Stimulated activated naive CD8-positive, alpha-beta T cell treated with anti-CD3 and anti-CD28 coated beads, Interleukin-15, amount 100 ng/mL, for 72 hours (primary cell): ENCODE results near the gene MRFAP1.
"Not testable (repeated sequence)": the region's sequence is repeated elsewhere in the genome, so short reads cannot be mapped to it uniquely, and the experiment has no call there.

ENCODE experiments used
- ATAC-seq: fragments of 150-1000 bp; cut with Tn5 transposase; 2 replicates; pipeline ENCODE4 v1.10.0; 2021; ENCODE audit warnings: mild to moderate bottlenecking, moderate library complexity
- DNase-seq, 2 donors: peaks; one replicate each; pipeline ENCODE4 v3.0.0; 2021 to 2022
- H3K27ac Mint-ChIP-seq, 2 donors: one replicate each; pipeline ENCODE4 v1.8.0; 2022; ENCODE audit warnings: mild to moderate bottlenecking in 2 of 2, mixed read lengths in 2 of 2, moderate library complexity in 2 of 2
- H3K27me3 Mint-ChIP-seq: one replicate; pipeline ENCODE4 v1.8.0; 2022; ENCODE audit warnings: mixed read lengths
- H3K4me1 Mint-ChIP-seq: one replicate; pipeline ENCODE4 v1.8.0; 2022; ENCODE audit warnings: mild to moderate bottlenecking, mixed read lengths
- H3K4me3 Mint-ChIP-seq, 2 donors: one replicate each; pipeline ENCODE4 v1.8.0; 2022; ENCODE audit warnings: mild to moderate bottlenecking in 2 of 2, mixed read lengths in 2 of 2, moderate library complexity in 1 of 2
- H3K9me3 Mint-ChIP-seq, 2 donors: one replicate each; pipeline ENCODE4 v1.8.0; 2022; ENCODE audit warnings: mixed read lengths in 2 of 2

Gene MRFAP1

DNA sequence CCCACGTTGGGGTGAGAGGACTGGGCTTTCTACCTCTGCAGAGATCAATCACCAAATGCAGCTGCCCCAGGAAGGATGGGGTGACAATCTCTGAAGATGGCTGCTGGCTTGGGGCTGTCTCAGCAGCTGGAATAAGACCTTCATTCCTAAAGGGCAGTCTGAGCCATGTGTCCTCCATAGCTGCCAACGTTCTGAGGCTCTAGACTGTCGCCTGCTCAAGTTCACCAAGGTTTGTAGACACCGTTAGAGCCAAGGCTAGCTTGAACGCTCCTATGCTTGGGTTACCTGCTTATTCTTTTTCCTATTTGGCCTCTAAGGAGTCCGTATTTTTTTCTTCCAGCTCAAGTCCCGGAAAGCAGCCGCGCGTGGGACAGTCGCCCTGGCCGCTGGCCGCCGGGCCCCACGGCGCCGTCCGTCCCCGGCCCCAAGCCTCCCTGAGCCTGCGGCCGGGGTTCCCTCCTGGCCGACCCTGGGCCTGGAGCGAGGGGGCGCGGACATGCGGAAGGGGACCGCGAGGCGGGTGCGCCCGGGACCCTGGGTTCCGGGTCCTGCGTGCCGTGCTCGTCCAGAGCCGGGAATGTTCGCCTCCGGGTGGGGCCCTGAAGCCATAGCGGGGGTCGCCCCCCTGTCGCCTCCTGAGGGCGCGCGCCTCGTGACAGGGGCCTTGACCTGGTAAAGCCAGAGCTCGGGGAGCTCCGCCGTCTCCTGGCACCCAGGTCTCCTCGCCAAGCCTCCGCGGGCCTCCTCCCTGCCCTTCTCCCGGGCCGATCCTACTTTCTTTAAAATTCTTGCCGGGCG, 23.3 kb downstream of the MRFAP1 start:
- peaks cover 40% of the 10 kb centered on the region for H3K27me3 Mint-ChIP-seq
- H3K9me3 Mint-ChIP-seq: no peaks in the 10 kb centered on the region
- H3K4me1 Mint-ChIP-seq: peaks cover 12% of the 10 kb centered on the region
- DNase-seq: no peak
- peak overlapping the region in 1 of 2 donors; percentile 81 for H3K27ac Mint-ChIP-seq
- peak; percentile 31 for ATAC-seq
- no peak overlapping the region for H3K4me3 Mint-ChIP-seq

DNA sequence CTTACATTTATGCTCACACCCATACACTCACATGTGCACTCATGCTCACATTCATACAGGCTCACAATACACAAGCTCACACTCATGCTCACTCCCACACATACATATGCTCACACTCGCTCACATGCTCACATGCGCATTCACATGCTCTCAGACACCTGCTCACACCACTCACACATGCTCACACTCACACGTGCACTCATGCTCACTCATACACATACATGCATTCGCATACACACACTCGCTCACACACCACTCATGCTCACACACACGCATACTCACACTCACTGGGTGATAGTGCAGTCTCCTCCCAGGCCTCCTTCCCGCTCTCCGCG, 24.8 kb downstream of the MRFAP1 start:
- Mint-ChIP-seq H3K27me3 (peaks cover 31% of the 10 kb centered on the region), H3K4me1 (no peaks in the 10 kb centered on the region), H3K4me3 (no peak overlapping the region), H3K9me3 (no peaks in the 10 kb centered on the region), H3K27ac (no peak overlapping the region)
- ATAC-seq (no peak), DNase-seq (no peak)

DNA sequence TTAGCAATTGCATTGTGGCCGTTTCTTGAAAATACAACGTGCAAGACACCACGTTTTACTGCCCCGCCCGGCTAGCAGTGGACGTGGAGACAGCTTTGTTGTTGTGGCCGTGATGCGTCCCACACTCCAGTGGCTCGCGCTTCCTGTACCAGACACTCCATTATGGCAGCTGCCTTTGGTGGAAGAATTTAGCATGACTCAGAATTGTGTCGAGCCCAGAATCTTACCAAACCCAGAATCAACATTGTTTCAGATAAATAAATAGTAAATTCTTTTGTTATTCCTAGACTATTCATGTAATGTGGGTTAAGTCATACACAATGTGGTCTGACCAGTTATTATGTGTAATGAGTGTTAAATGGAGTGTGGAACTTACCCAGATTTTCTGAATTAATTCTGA, 27.9 kb downstream of the MRFAP1 start:
- DNase-seq (no peak), ATAC-seq (no peak)
- Mint-ChIP-seq H3K4me3 (no peak overlapping the region), H3K27ac (no peak overlapping the region), H3K9me3 (no peaks in the 10 kb centered on the region), H3K4me1 (peaks cover 12% of the 10 kb centered on the region), H3K27me3 (peaks cover 2% of the 10 kb centered on the region)

DNA sequence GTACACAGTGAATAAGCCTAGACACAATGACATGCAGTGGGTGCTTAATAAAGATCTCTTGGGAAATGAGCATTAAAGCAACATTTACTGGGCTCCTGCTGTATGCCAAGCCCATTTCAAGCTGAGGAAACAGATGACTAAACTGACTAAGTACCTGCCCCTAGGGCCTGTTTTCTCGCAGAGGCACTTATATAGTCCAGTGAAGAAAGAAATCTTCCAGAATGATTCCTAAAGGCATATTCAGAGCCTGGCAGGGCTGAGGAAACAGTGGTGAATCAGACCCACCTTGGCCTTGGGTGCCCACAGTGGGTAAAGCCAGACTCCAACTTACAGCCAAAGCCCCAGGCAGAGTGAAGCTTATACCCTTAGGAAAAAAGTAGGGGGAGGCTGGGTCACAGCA, 31.2 kb downstream of the MRFAP1 start:
- Mint-ChIP-seq H3K9me3 (no peaks in the 10 kb centered on the region), H3K27ac (no peak overlapping the region), H3K4me1 (peaks cover 39% of the 10 kb centered on the region), H3K27me3 (no peaks in the 10 kb centered on the region), H3K4me3 (no peak overlapping the region)
- DNase-seq: no peak
- ATAC-seq: no peak

DNA sequence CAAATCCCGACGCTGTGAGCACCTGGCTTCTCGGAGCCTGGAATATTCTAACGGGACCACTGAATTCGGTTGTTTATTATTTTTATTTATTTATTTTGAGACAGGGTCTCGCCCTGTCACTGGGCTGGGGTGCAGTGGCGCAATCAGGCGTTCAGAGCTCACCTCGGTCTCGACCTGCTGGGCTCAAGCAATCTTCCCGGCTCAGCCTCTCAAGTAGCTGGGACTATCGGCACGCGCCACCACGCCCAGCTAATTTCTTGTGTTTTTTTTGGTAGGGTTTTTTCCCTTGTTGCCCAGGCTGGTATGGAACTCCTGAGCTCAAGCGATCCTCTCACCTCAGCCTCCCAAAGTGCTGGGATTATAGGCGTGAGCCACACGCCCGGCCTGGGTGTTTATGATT, 31.6 kb downstream of the MRFAP1 start:
- DNase-seq (no peak), ATAC-seq (no peak)
- Mint-ChIP-seq H3K9me3 (no peaks in the 10 kb centered on the region), H3K4me3 (no peak overlapping the region), H3K27ac (no peak overlapping the region), H3K27me3 (no peaks in the 10 kb centered on the region), H3K4me1 (peaks cover 44% of the 10 kb centered on the region)

DNA sequence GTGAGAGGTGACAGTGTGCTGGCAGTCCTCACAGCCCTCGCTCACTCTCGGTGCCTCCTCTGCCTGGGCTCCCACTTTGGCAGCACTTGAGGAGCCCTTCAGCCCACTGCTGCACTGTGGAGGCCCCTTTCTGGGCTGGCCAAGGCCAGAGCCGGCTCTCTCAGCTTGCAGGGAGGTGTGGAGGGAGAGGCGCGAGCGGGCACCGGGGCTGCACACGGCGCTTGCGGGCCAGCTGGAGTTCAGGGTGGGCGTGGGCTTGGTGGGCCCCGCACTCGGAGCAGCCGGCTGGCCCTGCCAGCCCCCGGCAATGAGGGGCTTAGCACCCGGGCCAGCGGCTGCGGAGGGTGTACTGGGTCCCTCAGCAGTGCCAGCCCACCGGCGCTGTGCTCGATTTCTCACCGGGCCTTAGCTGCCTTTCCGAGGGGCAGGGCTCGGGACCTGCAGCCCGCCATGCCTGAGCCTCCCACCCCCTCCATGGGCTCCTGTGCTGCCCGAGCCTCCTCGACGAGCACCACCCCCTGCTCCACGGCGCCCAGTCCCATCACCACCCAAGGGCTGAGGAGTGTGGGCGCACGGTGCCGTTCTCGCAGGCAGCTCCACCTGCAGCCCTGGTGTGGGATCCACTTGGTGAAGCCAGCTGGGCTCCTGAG, 32.2 kb downstream of the MRFAP1 start:
- H3K9me3 Mint-ChIP-seq, H3K27me3 Mint-ChIP-seq, H3K27ac Mint-ChIP-seq, DNase-seq, ATAC-seq: not testable (repeated sequence)
- Mint-ChIP-seq H3K4me3 (peak overlapping the region; percentile 76 to 85), H3K4me1 (peaks cover 49% of the 10 kb centered on the region)

DNA sequence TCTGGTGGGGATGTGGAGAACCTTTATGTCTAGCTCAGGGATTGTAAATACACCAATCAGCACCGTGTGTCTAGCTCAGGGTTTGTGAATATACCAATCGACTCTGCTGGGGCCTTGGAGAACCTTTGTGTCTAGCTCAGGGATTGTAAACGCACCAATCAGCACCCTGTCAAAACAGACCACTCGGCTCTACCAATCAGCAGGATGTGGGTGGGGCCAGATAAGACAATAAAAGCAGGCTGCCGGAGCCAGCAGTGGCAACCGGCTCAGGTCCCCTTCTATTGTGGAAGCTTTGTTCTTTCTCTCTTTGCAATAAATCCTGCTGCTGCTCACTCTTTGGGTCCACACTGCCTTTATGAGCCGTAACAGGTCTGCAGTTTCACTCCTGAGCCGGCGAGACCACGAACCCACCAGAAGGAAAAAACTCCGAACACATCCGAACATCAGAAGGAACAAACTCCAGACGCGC, 32.7 kb downstream of the MRFAP1 start:
- H3K9me3 Mint-ChIP-seq, H3K27me3 Mint-ChIP-seq: not testable (repeated sequence)
- Mint-ChIP-seq H3K4me3 (peak overlapping the region; percentile 76 to 85), H3K4me1 (peaks cover 52% of the 10 kb centered on the region), H3K27ac (peak overlapping the region; percentile 97 to 99)
- DNase-seq (peak; percentile 77 to 82), ATAC-seq (peak; percentile 49)

DNA sequence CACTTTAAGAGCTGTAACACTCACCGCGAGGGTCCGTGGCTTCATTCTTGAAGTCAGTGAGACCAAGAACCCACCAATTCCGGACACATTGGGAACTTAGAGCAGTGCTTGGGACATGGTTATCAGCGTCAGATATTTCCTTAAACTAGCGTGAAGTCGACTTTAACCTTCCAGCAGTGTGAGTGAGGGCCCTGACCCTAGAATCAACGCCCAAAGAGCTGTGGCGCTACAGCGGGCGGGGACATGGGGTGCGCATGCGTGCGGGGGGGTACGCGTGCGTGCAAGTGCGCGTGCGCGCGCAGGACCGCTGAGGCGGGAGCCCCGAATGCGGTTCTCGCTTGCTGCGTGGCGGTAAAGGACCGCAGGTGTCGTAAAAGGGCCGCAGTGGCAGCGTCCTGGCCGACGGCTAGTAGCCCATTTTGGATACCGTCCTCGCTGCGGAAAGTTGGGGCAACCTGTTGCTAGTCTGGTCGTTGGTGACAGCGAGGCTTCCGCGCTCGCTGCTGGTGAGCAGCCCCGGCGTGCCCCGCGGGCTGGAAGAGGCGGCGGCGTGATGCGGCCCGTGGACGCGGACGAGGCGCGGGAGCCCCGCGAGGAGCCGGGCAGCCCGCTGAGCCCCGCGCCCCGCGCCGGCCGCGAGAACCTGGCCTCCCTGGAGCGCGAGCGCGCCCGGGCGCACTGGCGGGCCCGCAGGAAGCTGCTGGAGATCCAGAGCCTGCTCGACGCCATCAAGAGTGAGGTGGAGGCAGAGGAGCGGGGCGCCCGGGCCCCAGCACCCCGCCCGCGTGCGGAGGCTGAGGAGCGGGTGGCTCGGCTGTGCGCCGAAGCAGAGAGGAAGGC, 33.4 kb downstream of the MRFAP1 start:
- DNase-seq: peak; percentile 94 to 97
- peak; percentile 84 for ATAC-seq
- H3K9me3 Mint-ChIP-seq: no peaks in the 10 kb centered on the region
- H3K4me3 Mint-ChIP-seq: peak overlapping the region; percentile 76 to 85
- peaks cover 57% of the 10 kb centered on the region for H3K4me1 Mint-ChIP-seq
- peak overlapping the region; percentile 97 to 99 for H3K27ac Mint-ChIP-seq
- no peaks in the 10 kb centered on the region for H3K27me3 Mint-ChIP-seq

DNA sequence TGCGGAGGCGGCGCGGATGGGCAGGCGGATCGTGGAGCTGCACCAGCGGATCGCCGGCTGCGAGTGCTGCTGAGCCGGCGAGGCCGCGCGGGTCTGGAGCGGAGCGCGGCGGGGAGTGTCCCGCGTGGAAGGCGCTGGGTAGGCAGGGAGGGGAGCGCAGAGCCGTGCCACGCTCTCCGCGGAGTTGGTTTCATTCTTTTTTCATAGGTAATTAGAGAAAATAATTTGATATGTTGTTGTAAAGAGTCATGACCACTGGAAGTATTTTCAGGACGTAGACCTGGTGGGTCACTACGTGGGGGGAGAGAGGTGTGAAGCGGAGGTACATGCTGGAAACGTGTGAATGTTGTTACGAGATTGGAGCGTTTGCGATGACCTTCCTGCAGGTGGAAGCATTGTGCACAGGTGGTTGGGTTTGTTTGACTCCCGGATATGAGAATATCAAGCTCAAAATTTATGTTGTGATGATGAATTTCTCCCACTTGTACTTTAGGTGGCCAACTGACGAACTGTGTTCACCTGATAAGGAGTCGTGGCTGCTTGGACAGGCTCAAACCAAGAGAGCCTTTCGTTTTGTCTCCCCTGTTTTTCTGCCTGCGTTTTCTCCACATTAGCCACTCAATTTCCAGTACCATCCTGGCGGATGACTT, 34.1 kb downstream of the MRFAP1 start:
- peak; percentile 58 for ATAC-seq

DNA sequence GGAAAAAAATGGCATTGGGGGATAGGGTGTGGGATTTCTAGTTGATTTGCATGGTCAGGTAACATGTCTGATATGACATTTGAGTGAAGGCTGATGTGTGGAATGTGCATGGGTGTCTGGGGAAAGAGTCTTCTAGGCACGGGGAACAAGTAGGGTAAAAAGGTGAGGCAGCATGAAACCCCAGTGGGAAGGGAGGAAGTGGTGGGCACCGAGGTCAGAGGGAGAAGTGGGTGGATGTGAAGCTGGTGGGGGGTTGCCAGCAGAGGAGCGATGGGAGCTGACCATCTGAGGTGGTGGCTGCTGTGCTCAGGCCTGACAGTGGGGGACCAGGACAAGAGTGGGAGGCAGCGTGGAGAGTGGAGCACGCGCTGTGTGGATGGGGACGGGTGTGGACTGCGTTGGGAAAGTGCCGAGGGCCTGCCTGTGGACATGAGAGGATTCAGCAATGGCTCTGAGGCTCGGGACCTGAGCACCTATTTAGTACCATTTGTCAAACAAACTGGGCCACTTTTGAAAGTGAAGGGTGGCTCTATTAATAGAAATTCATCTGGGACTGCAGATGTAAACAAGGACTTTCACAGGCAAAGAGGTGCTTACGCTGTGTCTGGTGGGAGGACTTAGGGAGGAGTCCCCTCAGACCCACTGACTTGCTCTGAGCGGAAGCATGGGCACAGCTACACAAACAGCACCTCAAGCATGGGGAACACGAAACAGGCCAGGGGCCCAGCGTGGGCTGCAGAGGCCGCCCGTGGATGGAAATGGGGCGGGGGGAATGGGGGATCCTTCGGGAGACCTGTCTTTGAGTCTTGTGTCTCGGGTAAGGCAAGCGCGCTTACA, 36.5 kb downstream of the MRFAP1 start:
- ATAC-seq (no peak), DNase-seq (no peak)
- peak overlapping the region; percentile 76 to 85 for H3K4me3 Mint-ChIP-seq
- H3K4me1 Mint-ChIP-seq: peaks cover 75% of the 10 kb centered on the region
- no peaks in the 10 kb centered on the region for H3K9me3 Mint-ChIP-seq
- peak overlapping the region; percentile 85 to 91 for H3K27ac Mint-ChIP-seq
- H3K27me3 Mint-ChIP-seq: no peaks in the 10 kb centered on the region

More for the DNA sequence above, 34.1 kb downstream of the MRFAP1 start:
- peak; percentile 59 to 76 for DNase-seq
- H3K4me3 Mint-ChIP-seq: peak overlapping the region; percentile 76 to 85
- peak overlapping the region; percentile 86 to 97 for H3K27ac Mint-ChIP-seq
- H3K27me3 Mint-ChIP-seq: no peaks in the 10 kb centered on the region
- H3K9me3 Mint-ChIP-seq: no peaks in the 10 kb centered on the region
- H3K4me1 Mint-ChIP-seq: peaks cover 64% of the 10 kb centered on the region

DNA sequence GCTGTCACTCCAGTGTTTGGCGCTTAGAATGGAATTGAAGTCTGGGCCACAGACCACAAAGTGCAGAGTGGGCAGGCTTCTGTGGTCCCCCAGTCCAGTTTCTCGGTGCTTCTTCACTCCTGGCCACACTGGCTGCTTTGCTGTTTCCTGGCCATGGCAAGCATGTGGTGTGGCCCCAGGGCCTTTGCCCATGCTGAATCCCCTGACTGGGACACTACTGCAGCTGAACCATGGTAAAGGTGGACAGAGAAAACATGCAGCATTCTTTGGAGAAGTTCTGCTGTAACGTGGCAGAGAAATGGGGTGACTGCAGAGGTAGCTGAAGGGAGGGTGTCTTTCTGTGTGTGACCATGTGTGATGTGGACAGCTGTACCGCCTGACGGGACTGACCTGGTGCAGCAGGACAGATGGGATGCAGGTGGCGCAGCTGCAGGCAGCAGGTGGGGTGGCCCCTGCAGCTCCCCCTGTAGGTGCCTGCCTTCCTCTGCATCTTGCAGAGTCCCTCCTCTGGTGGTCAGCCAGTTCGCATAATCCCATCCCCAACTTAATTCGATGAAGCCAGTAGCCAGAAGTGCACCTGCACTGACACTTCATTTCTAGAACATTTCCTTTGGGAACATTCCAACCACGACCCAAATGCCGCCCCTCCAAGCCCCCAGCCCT, 40.0 kb downstream of the MRFAP1 start:
- Mint-ChIP-seq H3K27me3 (no peaks in the 10 kb centered on the region), H3K27ac (peak overlapping the region in 1 of 2 donors; percentile 38), H3K9me3 (no peaks in the 10 kb centered on the region), H3K4me3 (no peak overlapping the region), H3K4me1 (peaks cover 59% of the 10 kb centered on the region)
- ATAC-seq: peak; percentile 33
- no peak for DNase-seq

DNA sequence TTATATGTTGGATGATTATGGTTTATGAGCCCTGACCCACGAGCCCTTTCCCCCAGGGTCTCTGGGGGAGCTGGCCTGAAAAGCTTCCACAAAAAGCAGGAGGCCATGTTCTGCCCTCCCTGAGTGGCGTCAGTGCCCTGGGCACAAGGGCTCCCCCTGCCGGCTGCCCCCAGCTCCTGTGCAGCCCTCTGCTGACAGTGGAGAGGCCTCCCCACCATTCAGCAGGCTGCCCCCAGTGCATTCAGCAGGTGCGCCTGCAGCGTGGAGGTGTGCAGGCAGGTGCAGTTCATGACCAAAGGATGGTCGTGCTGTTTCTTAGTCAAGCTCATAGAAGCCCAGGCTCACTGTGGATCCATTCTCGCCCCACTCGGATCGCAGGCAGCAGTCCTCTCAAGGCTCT, 40.7 kb downstream of the MRFAP1 start:
- no peaks in the 10 kb centered on the region for H3K9me3 Mint-ChIP-seq
- no peak overlapping the region for H3K4me3 Mint-ChIP-seq
- peak; percentile 14 for ATAC-seq
- no peak for DNase-seq
- H3K27me3 Mint-ChIP-seq: no peaks in the 10 kb centered on the region
- H3K4me1 Mint-ChIP-seq: peaks cover 59% of the 10 kb centered on the region
- H3K27ac Mint-ChIP-seq: no peak overlapping the region

DNA sequence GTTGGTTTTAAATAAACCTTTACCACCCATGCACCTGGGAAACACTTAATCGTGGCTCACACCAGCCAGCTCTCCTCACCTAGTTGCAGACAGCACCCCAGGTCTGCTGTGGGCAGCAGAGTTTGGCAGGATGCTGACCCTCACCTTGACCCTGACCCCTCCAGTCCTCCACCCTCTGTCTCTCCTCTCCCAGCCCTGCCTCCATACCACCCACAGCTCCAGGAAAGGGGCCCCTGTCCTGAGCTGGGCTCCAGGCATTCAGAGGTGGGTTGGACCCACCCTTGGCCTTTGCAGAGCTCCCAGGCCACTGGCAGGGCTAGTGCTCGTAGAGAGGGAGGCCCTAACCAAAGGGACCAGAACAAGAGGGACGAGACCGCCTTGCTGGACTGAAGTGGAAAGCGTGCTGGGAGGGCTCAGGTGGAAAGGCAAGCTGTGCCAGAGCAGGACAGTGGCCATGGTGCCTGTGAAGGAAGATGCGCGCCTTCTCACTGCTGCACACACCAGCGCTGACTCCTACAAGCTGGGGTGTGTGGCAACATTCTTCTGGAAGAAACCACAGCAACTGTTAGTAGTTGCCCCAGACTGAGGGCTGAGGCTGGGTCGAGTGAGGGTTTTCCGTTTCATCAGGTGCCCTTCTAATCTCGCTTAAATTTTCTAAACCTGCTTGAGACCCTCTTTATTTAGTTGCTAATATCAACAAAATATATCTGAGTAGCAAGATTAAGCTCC, 42.5 kb downstream of the MRFAP1 start:
- Mint-ChIP-seq H3K27ac (peak overlapping the region in 1 of 2 donors; percentile 44), H3K4me1 (peaks cover 60% of the 10 kb centered on the region), H3K27me3 (no peaks in the 10 kb centered on the region), H3K9me3 (no peaks in the 10 kb centered on the region), H3K4me3 (no peak overlapping the region)
- DNase-seq (no peak), ATAC-seq (no peak)

DNA sequence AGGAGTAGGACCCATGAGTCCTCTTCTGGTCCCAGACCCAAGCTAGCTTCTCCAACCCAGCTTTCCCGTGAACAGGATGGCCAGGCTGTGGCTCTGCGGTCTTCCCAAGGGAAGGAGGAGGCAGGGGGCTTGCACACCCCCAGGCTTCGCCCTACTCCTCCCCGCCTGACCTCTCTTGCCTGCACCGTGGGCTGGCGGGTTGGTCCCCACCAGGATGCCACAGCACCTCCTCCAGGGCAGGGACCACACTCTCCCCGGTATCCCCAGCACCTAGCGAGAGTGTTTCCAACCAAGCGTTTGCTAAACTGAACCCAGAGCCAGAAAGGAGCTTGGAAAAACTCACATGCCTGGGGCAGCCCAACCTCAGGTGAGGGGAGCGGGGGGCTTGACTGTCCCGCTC, 44.2 kb downstream of the MRFAP1 start:
- Mint-ChIP-seq H3K4me3 (no peak overlapping the region), H3K9me3 (no peaks in the 10 kb centered on the region), H3K4me1 (peaks cover 63% of the 10 kb centered on the region), H3K27ac (no peak overlapping the region), H3K27me3 (no peaks in the 10 kb centered on the region)
- ATAC-seq (no peak), DNase-seq (no peak)
